ENCODE measurements around the gene ITGA6. TPM values are rescaled to one million over a fixed set of nuclear protein-coding genes. Genes with fewer than 3 reads are reported as not detected.

ITGA6 gene
- total and polyA plus RNA-seq, 7 donors = 16.4 to 46.5 (median 25.9) TPM

GRCh38 chr2:172458561-172459124 is 31.3 kb downstream of the ITGA6 start:
- DNase-seq = no peak
- TF ChIP-seq CTCF (IDR thresholded peaks at IDR 0.05) = no peak
- no peaks in the 10 kb centered on the region for H3K9me3 ChIP-seq
- intact Hi-C loops (cut with DNase I) = no loop called here
- no peak for ATAC-seq
- WGBS, 3 donors = 75 to 86% (median 83%) methylated on average over 4 of the region's 4 CpGs
- H3K4me3 ChIP-seq = no peak overlapping the region
- peaks cover 14% of the 10 kb centered on the region for H3K4me1 ChIP-seq
- no peaks in the 10 kb centered on the region for H3K36me3 ChIP-seq (ENCODE audit: insufficient read depth in 1 of 2, low read depth in 1 of 2)
- H3K27ac ChIP-seq = no peak overlapping the region
- H3K27me3 ChIP-seq (ENCODE audit: insufficient read depth in 3 of 3, low read length in 2 of 3) = no peaks in the 10 kb centered on the region

- no peak for ATAC-seq
- DNase-seq = no peak
- WGBS, 3 donors = 74 to 88% (median 79%) methylated on average over 1 of the region's 1 CpG
- TF ChIP-seq CTCF (IDR thresholded peaks at IDR 0.05) = no peak
- Histone ChIP-seq H3K36me3 (ENCODE audit: insufficient read depth in 1 of 2, low read depth in 1 of 2) (no peaks in the 10 kb centered on the region), H3K27me3 (ENCODE audit: insufficient read depth in 3 of 3, low read length in 2 of 3) (no peaks in the 10 kb centered on the region), H3K4me1 (peaks cover 4% of the 10 kb centered on the region), H3K4me3 (no peak overlapping the region), H3K27ac (no peak overlapping the region), H3K9me3 (no peaks in the 10 kb centered on the region)
- intact Hi-C loops (cut with DNase I) = loop anchor here (5.0 to 10.0 kb wide), 3 partner anchors 33 to 173 kb away; partner anchors contain the start of gene ITGA6 (in 1 of the 2)
These were observed 33.4 kb downstream of the ITGA6 start for GRCh38 chr2:172460780-172461201.

DNA sequence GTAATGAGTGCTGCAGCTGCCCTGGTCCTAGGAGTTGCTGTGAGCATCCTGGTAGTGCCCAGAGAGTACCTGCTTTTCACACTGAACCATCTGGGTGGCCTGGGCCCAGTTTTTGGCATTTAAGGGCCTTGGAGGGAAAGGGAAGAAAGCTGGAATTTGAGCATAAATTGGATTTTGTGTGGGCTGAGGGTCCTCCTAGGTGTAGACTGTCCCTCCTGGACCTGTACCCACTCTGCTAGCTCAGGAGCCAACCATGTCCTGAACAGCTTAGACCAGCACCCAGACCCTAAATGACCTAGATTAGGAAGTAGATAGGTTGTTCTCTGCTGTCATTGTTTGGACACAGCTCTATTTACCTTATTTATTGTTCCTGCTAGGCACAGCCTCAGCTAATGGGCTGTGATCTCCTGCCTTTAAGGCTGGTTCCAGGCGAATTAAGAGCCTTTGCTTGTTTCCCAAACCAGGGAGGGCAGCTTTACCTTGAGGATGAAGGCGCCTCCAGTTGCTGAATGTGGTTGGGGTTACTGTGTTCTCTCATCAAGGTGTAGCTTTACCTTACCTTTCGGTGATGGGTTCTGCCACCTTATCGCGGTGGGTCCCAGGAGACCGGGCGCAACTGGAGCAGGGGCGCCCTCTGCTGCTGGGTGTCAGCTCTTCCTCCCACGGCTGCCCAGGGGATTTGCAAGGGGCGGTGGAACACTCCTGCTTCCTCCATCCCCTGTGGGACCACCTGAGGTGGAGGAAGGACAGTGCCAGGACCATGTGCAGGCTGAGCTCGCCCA is 34.4 kb downstream of the ITGA6 start:
- H3K4me3 ChIP-seq = no peak overlapping the region
- ATAC-seq (peak; percentile 76 to 89 (median 81)), DNase-seq (peak; percentile 41 to 73)
- WGBS, 3 donors = 24 to 26% (median 26%) methylated on average over 11 of the region's 11 CpGs
- no peaks in the 10 kb centered on the region for H3K9me3 ChIP-seq
- H3K36me3 ChIP-seq (ENCODE audit: insufficient read depth in 1 of 2, low read depth in 1 of 2) = peaks cover 0 to 7% of the 10 kb centered on the region in 2 donors
- H3K27ac ChIP-seq = no peak overlapping the region
- TF ChIP-seq CTCF (IDR thresholded peaks at IDR 0.05) = peak; percentile 83
- no peaks in the 10 kb centered on the region for H3K27me3 ChIP-seq (ENCODE audit: insufficient read depth in 3 of 3, low read length in 2 of 3)
- intact Hi-C loops (cut with DNase I) = loop anchor here (1.0 to 10.0 kb wide), 6 partner anchors 33 to 291 kb away; partner anchors contain the start of gene ITGA6 (in 1 of the 2)
- peaks cover 4% of the 10 kb centered on the region for H3K4me1 ChIP-seq

GRCh38 chr2:172462373-172462848 is 35.0 kb downstream of the ITGA6 start:
- TF ChIP-seq CTCF (IDR thresholded peaks at IDR 0.05) = no peak
- no peak overlapping the region for H3K4me3 ChIP-seq
- H3K9me3 ChIP-seq = no peaks in the 10 kb centered on the region
- intact Hi-C loops (cut with DNase I) = loop anchor here (1.0 to 10.0 kb wide), 6 partner anchors 34 to 292 kb away; partner anchors contain the start of gene ITGA6 (in 1 of the 2)
- WGBS, 3 donors = 36 to 44% (median 42%) methylated on average over 11 of the region's 11 CpGs
- H3K27me3 ChIP-seq (ENCODE audit: insufficient read depth in 3 of 3, low read length in 2 of 3) = no peaks in the 10 kb centered on the region
- no peak overlapping the region for H3K27ac ChIP-seq
- peaks cover 0 to 11% of the 10 kb centered on the region in 2 donors for H3K36me3 ChIP-seq (ENCODE audit: insufficient read depth in 1 of 2, low read depth in 1 of 2)
- DNase-seq (no peak), ATAC-seq (no peak)
- peaks cover 4% of the 10 kb centered on the region for H3K4me1 ChIP-seq

Measured in psoas muscle (tissue), 8 donors.